ENCODE data around the gene ACIN1. TPM values are rescaled to one million over a fixed set of nuclear protein-coding genes. Genes with fewer than 3 reads are reported as not detected.
A peak's percentile ranks its signal among the peaks of the same experiment; 100 is the strongest.

Gene ACIN1
- total and polyA plus RNA-seq, 2 of the 13 experiments (the other 11 are each of a cell fraction or from before 2014, with no cell fraction given), result 165 to 183 TPM

DNA sequence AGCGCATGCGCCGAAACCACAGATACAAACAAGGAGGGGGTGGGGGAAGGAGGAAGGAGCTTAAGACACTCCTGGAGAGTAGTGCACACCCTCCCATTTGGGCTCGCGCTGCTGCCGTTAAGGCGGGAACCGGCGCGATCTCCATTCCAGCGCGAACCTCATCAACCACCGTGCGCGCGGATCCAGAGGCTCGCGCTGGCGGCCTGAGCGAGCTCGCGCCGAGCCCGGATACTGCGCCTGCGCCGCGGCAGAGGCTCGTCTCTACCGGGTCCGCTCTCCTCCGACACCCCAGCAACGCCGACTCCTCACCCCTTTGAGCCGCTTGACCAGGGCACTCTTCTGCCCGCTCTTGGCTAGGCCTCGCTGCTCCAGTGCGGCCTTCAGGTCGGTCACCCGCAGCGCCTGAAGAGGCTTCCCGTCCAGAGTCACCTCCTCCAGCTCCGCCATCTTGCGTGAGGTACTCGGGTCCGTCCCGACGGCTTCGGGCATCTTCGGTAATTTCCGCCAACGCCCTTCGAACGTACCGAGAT is at the start of gene ACIN1 (continued):
- TF ChIP-seq, protein P1, sequence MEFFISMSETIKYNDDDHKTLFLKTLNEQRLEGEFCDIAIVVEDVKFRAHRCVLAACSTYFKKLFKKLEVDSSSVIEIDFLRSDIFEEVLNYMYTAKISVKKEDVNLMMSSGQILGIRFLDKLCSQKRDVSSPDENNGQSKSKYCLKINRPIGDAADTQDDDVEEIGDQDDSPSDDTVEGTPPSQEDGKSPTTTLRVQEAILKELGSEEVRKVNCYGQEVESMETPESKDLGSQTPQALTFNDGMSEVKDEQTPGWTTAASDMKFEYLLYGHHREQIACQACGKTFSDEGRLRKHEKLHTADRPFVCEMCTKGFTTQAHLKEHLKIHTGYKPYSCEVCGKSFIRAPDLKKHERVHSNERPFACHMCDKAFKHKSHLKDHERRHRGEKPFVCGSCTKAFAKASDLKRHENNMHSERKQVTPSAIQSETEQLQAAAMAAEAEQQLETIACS (CRISPR knock-in tag; IDR thresholded peaks at IDR 0.05), result peak; percentile 77
- TF ChIP-seq, protein P2, sequence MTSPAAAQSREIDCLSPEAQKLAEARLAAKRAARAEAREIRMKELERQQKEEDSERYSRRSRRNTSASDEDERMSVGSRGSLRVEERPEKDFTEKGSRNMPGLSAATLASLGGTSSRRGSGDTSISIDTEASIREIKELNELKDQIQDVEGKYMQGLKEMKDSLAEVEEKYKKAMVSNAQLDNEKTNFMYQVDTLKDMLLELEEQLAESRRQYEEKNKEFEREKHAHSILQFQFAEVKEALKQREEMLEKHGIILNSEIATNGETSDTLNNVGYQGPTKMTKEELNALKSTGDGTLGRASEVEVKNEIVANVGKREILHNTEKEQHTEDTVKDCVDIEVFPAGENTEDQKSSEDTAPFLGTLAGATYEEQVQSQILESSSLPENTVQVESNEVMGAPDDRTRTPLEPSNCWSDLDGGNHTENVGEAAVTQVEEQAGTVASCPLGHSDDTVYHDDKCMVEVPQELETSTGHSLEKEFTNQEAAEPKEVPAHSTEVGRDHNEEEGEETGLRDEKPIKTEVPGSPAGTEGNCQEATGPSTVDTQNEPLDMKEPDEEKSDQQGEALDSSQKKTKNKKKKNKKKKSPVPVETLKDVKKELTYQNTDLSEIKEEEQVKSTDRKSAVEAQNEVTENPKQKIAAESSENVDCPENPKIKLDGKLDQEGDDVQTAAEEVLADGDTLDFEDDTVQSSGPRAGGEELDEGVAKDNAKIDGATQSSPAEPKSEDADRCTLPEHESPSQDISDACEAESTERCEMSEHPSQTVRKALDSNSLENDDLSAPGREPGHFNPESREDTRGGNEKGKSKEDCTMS (CRISPR knock-in tag; conservative IDR thresholded peaks at IDR 0.05), result peak; percentile 65
- TF ChIP-seq FOSL2 (CRISPR knock-in tag; IDR thresholded peaks at IDR 0.05) (peak; percentile 6; the same call in 1 of the 2 replicates), ZNF891 (CRISPR knock-in tag; IDR thresholded peaks at IDR 0.05) (peak; percentile 89; the same call in 1 of the 2 replicates), HMG20A (CRISPR knock-in tag; IDR thresholded peaks at IDR 0.05; ENCODE audit: borderline replicate concordance) (no peak), ZNF691 (CRISPR knock-in tag; IDR thresholded peaks at IDR 0.05; ENCODE audit: borderline replicate concordance, low read depth) (peak; percentile 98), ZNF501 (CRISPR knock-in tag; IDR thresholded peaks at IDR 0.05) (peak; percentile 98), STAG1 (CRISPR knock-in tag; IDR thresholded peaks at IDR 0.05) (no peak; the same call in 1 of the 2 replicates), SAFB2 (CRISPR knock-in tag; IDR thresholded peaks at IDR 0.05; ENCODE audit: borderline replicate concordance, low read depth) (peak; percentile 99), POGZ (CRISPR knock-in tag; IDR thresholded peaks at IDR 0.05) (peak; percentile 76; the same call in 1 of the 2 replicates), ZKSCAN8 (CRISPR knock-in tag; IDR thresholded peaks at IDR 0.05; ENCODE audit: borderline replicate concordance) (peak; percentile 25; the same call in 1 of the 2 replicates), TOE1 (CRISPR knock-in tag; IDR thresholded peaks at IDR 0.05) (peak; percentile 18; the same call in 1 of the 2 replicates), ZNF180 (CRISPR knock-in tag; IDR thresholded peaks at IDR 0.05; ENCODE audit: borderline replicate concordance, low read depth) (peak; percentile 87; the same call in 1 of the 2 replicates), ZFP37 (CRISPR knock-in tag; IDR thresholded peaks at IDR 0.05; ENCODE audit: borderline replicate concordance) (peak; percentile 91), ZNF782 (CRISPR knock-in tag; IDR thresholded peaks at IDR 0.05; ENCODE audit: borderline replicate concordance) (peak; percentile 100)
- TF ChIP-seq, protein P3, sequence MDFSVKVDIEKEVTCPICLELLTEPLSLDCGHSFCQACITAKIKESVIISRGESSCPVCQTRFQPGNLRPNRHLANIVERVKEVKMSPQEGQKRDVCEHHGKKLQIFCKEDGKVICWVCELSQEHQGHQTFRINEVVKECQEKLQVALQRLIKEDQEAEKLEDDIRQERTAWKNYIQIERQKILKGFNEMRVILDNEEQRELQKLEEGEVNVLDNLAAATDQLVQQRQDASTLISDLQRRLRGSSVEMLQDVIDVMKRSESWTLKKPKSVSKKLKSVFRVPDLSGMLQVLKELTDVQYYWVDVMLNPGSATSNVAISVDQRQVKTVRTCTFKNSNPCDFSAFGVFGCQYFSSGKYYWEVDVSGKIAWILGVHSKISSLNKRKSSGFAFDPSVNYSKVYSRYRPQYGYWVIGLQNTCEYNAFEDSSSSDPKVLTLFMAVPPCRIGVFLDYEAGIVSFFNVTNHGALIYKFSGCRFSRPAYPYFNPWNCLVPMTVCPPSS (IDR thresholded peaks at IDR 0.05), result no peak
- TF ChIP-seq, protein P4, sequence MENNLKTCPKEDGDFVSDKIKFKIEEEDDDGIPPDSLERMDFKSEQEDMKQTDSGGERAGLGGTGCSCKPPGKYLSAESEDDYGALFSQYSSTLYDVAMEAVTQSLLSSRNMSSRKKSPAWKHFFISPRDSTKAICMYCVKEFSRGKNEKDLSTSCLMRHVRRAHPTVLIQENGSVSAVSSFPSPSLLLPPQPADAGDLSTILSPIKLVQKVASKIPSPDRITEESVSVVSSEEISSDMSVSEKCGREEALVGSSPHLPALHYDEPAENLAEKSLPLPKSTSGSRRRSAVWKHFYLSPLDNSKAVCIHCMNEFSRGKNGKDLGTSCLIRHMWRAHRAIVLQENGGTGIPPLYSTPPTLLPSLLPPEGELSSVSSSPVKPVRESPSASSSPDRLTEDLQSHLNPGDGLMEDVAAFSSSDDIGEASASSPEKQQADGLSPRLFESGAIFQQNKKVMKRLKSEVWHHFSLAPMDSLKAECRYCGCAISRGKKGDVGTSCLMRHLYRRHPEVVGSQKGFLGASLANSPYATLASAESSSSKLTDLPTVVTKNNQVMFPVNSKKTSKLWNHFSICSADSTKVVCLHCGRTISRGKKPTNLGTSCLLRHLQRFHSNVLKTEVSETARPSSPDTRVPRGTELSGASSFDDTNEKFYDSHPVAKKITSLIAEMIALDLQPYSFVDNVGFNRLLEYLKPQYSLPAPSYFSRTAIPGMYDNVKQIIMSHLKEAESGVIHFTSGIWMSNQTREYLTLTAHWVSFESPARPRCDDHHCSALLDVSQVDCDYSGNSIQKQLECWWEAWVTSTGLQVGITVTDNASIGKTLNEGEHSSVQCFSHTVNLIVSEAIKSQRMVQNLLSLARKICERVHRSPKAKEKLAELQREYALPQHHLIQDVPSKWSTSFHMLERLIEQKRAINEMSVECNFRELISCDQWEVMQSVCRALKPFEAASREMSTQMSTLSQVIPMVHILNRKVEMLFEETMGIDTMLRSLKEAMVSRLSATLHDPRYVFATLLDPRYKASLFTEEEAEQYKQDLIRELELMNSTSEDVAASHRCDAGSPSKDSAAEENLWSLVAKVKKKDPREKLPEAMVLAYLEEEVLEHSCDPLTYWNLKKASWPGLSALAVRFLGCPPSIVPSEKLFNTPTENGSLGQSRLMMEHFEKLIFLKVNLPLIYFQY (CRISPR knock-in tag; IDR thresholded peaks at IDR 0.05; ENCODE audit: borderline replicate concordance), result peak; percentile 59; the same call in 1 of the 2 replicates
- TF ChIP-seq, protein P5, sequence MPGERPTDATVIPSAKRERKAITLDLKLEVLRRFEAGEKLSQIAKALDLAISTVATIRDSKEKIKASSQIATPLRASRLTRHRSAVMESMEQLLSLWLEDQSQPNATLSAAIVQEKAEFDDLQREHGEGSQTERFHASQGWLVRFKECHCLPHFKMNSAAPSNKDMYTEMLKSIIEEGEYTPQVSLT (CRISPR knock-in tag; IDR thresholded peaks at IDR 0.05; ENCODE audit: borderline replicate concordance, low read depth), result no peak; the same call in 1 of the 2 replicates

Data from HepG2 (cell line).